Neuronal stem cell (in vitro differentiated cells): ENCODE data around the gene INAFM2.
A peak's percentile ranks its signal among the peaks of the same experiment; 100 is the strongest.

ENCODE experiments used
- DNase-seq: peaks from one replicate; pipeline ENCODE4 v3.0.0-alpha.2; 2013; ENCODE audit warnings: low spot score
- H2AFZ ChIP-seq: one replicate; pipeline ENCODE4 v1.6.1; 2013; ENCODE audit warnings: mild to moderate bottlenecking, low read length, inconsistent platforms
- H2AK5ac ChIP-seq: 2 replicates; pipeline ENCODE4 v1.6.1; 2013; ENCODE audit warnings: low read depth, mild to moderate bottlenecking, inconsistent platforms, low read length, moderate library complexity, mixed read lengths
- H2BK120ac ChIP-seq: 2 replicates; pipeline ENCODE4 v1.6.1; 2013; ENCODE audit warnings: low read depth, mild to moderate bottlenecking, inconsistent platforms, low read length, moderate library complexity, mixed read lengths
- H2BK12ac ChIP-seq: one replicate; pipeline ENCODE4 v1.6.1; 2013; ENCODE audit warnings: low read length, inconsistent platforms
- H2BK15ac ChIP-seq: 2 replicates; pipeline ENCODE4 v1.6.1; 2013; ENCODE audit warnings: mild to moderate bottlenecking, low read length, inconsistent platforms, mixed read lengths
- H2BK5ac ChIP-seq: one replicate; pipeline ENCODE4 v1.6.1; 2013; ENCODE audit warnings: inconsistent platforms, mild to moderate bottlenecking, low read length, moderate library complexity
- H3K14ac ChIP-seq: one replicate; pipeline ENCODE4 v1.6.1; 2013; ENCODE audit warnings: low read length, inconsistent platforms
- H3K18ac ChIP-seq: 2 replicates; pipeline ENCODE4 v1.6.1; 2013; ENCODE audit warnings: low read length, inconsistent platforms
- H3K23ac ChIP-seq: 2 replicates; pipeline ENCODE4 v1.6.1; 2013; ENCODE audit warnings: low read depth, mild to moderate bottlenecking, mixed read lengths, low read length, inconsistent platforms; ENCODE audit not compliant: poor library complexity
- H3K27ac ChIP-seq: replicated peaks from 3 replicates; pipeline ENCODE4 v1.5.1; 2013; ENCODE audit warnings: low read length, inconsistent platforms
- H3K27me3 ChIP-seq, 3 experiments: 2 replicates each; pipeline ENCODE4 v1.6.1; 2013; ENCODE audit warnings: low read length in 3 of 3, mild to moderate bottlenecking in 2 of 3, inconsistent platforms in 1 of 3, low read depth in 1 of 3, mixed read lengths in 1 of 3, moderate library complexity in 1 of 3; ENCODE audit not compliant: control insufficient read depth in 3 of 3, insufficient read depth in 3 of 3
- H3K36me3 ChIP-seq, 2 donors: replicated peaks in 1 of 2; 2 replicates each; pipeline ENCODE4 v1.6.1; 2013; ENCODE audit warnings: low read length in 2 of 2; ENCODE audit not compliant: control insufficient read depth in 2 of 2, insufficient read depth in 2 of 2
- H3K4ac ChIP-seq: 2 replicates; pipeline ENCODE4 v1.6.1; 2013; ENCODE audit warnings: inconsistent platforms, mild to moderate bottlenecking, low read length, moderate library complexity
- H3K4me1 ChIP-seq, 2 donors: 1 replicate in 1 of 2; 2 replicates in 1 of 2; pipeline ENCODE4 v1.6.1; 2013; ENCODE audit warnings: low read length in 2 of 2, low read depth in 1 of 2; ENCODE audit not compliant: control insufficient read depth in 2 of 2, insufficient read depth in 1 of 2
- H3K4me2 ChIP-seq: one replicate; pipeline ENCODE4 v1.6.1; 2013; ENCODE audit warnings: mild to moderate bottlenecking, low read length, inconsistent platforms; ENCODE audit not compliant: insufficient read depth, poor library complexity, severe bottlenecking
- H3K4me3 ChIP-seq, 2 donors: 2 replicates each; pipeline ENCODE4 v1.5.1; 2013; ENCODE audit warnings: low read length in 2 of 2, mild to moderate bottlenecking in 2 of 2, inconsistent platforms in 1 of 2, moderate library complexity in 1 of 2
- H3K79me1 ChIP-seq: one replicate; pipeline ENCODE4 v1.6.1; 2013; ENCODE audit warnings: low read depth, mild to moderate bottlenecking, inconsistent platforms, low read length, moderate library complexity
- H3K9ac ChIP-seq: one replicate; pipeline ENCODE4 v1.6.1; 2013; ENCODE audit warnings: mild to moderate bottlenecking, low read depth, low read length, inconsistent platforms; ENCODE audit not compliant: poor library complexity
- H3K9me3 ChIP-seq, 2 donors: replicated peaks in 1 of 2; 2 replicates each; pipeline versions ENCODE3 to v1.6.1; 2013; ENCODE audit warnings: low read length in 2 of 2, mild to moderate bottlenecking in 2 of 2, inconsistent platforms in 1 of 2, low read depth in 1 of 2, mixed read lengths in 1 of 2, moderate library complexity in 1 of 2; ENCODE audit not compliant: control insufficient read depth in 2 of 2, insufficient read depth in 1 of 2
- H4K8ac ChIP-seq: one replicate; pipeline ENCODE4 v1.6.1; 2013; ENCODE audit warnings: low read depth, mild to moderate bottlenecking, inconsistent platforms, low read length, moderate library complexity
- H4K91ac ChIP-seq: one replicate; pipeline ENCODE4 v1.6.1; 2013; ENCODE audit warnings: low read length, low read depth, mild to moderate bottlenecking, inconsistent platforms; ENCODE audit not compliant: poor library complexity
- WGBS, 2 donors: extraction: QIAGEN DNeasy Blood & Tissue Kit; methylation state at CpG; one replicate each; pipeline ENCODE4 v1.1.7; 2013; ENCODE audit warnings: missing lambda C conversion rate in 2 of 2, mixed read lengths in 1 of 2; ENCODE audit not compliant: insufficient read length in 2 of 2, insufficient replicate concordance in 1 of 2; ENCODE audit errors: extremely low coverage in 2 of 2; 5-methylcytosine and 5-hydroxymethylcytosine counted together

INAFM2 gene

DNA sequence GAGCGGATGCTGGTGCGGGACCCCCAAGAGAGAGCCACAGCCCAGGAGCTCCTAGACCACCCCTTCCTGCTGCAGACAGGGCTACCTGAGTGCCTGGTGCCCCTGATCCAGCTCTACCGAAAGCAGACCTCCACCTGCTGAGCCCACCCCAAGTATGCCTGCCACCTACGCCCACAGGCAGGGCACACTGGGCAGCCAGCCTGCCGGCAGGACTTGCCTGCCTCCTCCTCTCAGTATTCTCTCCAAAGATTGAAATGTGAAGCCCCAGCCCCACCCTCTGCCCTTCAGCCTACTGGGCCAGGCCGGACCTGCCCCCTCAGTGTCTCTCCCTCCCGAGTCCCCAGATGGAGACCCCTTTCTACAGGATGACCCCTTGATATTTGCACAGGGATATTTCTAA lies 47.5 kb upstream of the INAFM2 start:
- H2AK5ac ChIP-seq: peak overlapping the region; percentile 44
- no peak for DNase-seq
- no peak overlapping the region for H3K23ac ChIP-seq
- H2BK12ac ChIP-seq: no peak overlapping the region
- no peak overlapping the region for H3K4ac ChIP-seq
- H3K4me1 ChIP-seq: peaks cover 4 to 31% of the 10 kb centered on the region in 2 donors
- H4K8ac ChIP-seq: no peak overlapping the region
- peak overlapping the region; percentile 21 for H2AFZ ChIP-seq
- peaks cover 1% of the 10 kb centered on the region for H3K79me1 ChIP-seq
- H3K9ac ChIP-seq: no peak overlapping the region
- no peak overlapping the region for H4K91ac ChIP-seq
- no peak overlapping the region for H3K14ac ChIP-seq
- H2BK120ac ChIP-seq: no peak overlapping the region
- peaks cover 0 to 27% (median 10%) of the 10 kb centered on the region in 3 experiments for H3K27me3 ChIP-seq
- no peak overlapping the region for H3K4me3 ChIP-seq
- WGBS, 2 donors: no CpG with 5 or more reads among the region's 7 CpGs
- no peak overlapping the region for H3K18ac ChIP-seq
- H3K9me3 ChIP-seq: peaks cover 0 to 2% of the 10 kb centered on the region in 2 donors
- no peak overlapping the region for H3K27ac ChIP-seq
- H3K36me3 ChIP-seq: no peaks in the 10 kb centered on the region
- H2BK5ac ChIP-seq: no peak overlapping the region
- H2BK15ac ChIP-seq: no peak overlapping the region
- H3K4me2 ChIP-seq: no peak overlapping the region

- no peaks in the 10 kb centered on the region for H3K36me3 ChIP-seq
- no peak overlapping the region for H4K8ac ChIP-seq
- no peak overlapping the region for H4K91ac ChIP-seq
- no peak overlapping the region for H3K27ac ChIP-seq
- WGBS, 2 donors: no CpG with 5 or more reads among the region's 4 CpGs
- no peak overlapping the region for H3K9ac ChIP-seq
- H3K23ac ChIP-seq: no peak overlapping the region
- no peak overlapping the region for H2BK15ac ChIP-seq
- H3K18ac ChIP-seq: peak overlapping the region; percentile 51
- H2AK5ac ChIP-seq: peak overlapping the region; percentile 42
- H2BK12ac ChIP-seq: no peak overlapping the region
- peaks cover 0 to 36% (median 20%) of the 10 kb centered on the region in 3 experiments for H3K27me3 ChIP-seq
- peaks cover 2 to 4% of the 10 kb centered on the region in 2 donors for H3K9me3 ChIP-seq
- no peak overlapping the region for H3K4me2 ChIP-seq
- no peak overlapping the region for H3K4me3 ChIP-seq
- peaks cover 4 to 28% of the 10 kb centered on the region in 2 donors for H3K4me1 ChIP-seq
- no peak overlapping the region for H3K4ac ChIP-seq
- H2BK120ac ChIP-seq: no peak overlapping the region
- H3K14ac ChIP-seq: peak overlapping the region; percentile 79
- H2AFZ ChIP-seq: no peak overlapping the region
- no peak for DNase-seq
- H2BK5ac ChIP-seq: no peak overlapping the region
- peaks cover 1% of the 10 kb centered on the region for H3K79me1 ChIP-seq
These were observed 46.6 kb upstream of the INAFM2 start for GRCh38 chr15:40276927-40277326.

DNA sequence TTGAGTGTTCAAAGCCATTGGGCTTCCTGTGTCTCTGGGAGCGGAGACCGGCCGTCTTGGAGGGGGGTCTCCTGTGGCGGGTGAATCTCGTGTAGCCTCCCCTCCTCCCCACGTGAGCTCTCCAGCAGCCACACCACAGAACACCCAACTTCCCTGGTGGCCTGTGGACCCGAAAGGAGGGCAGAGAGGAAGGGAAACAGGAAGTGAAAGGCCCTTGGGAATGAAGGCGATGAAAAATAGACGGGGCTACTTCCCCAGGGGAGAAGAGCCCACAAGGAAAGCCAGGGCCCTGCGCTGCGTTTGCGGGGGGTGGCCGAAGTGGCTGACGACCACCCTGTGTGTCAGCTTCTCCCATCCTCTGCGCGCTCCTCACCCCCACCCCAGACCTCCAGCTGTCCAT lies 46.0 kb upstream of the INAFM2 start:
- no peak overlapping the region for H2BK15ac ChIP-seq
- peaks cover 2 to 4% of the 10 kb centered on the region in 2 donors for H3K9me3 ChIP-seq
- no peak overlapping the region for H3K4me3 ChIP-seq
- H3K4ac ChIP-seq: no peak overlapping the region
- no peak overlapping the region for H2BK5ac ChIP-seq
- peak overlapping the region; percentile 68 for H2AFZ ChIP-seq
- H4K8ac ChIP-seq: no peak overlapping the region
- peaks cover 0 to 42% (median 25%) of the 10 kb centered on the region in 3 experiments for H3K27me3 ChIP-seq
- no peak overlapping the region for H3K9ac ChIP-seq
- H3K18ac ChIP-seq: no peak overlapping the region
- peak overlapping the region; percentile 17 for H3K23ac ChIP-seq
- no peaks in the 10 kb centered on the region for H3K36me3 ChIP-seq
- WGBS, 2 donors: no CpG with 5 or more reads among the region's 16 CpGs
- no peak overlapping the region for H2AK5ac ChIP-seq
- peak overlapping the region; percentile 58 for H3K14ac ChIP-seq
- H2BK120ac ChIP-seq: no peak overlapping the region
- peaks cover 1% of the 10 kb centered on the region for H3K79me1 ChIP-seq
- H3K4me2 ChIP-seq: no peak overlapping the region
- H3K27ac ChIP-seq: no peak overlapping the region
- no peak overlapping the region for H4K91ac ChIP-seq
- DNase-seq: no peak
- no peak overlapping the region for H2BK12ac ChIP-seq
- peaks cover 4 to 28% of the 10 kb centered on the region in 2 donors for H3K4me1 ChIP-seq

DNA sequence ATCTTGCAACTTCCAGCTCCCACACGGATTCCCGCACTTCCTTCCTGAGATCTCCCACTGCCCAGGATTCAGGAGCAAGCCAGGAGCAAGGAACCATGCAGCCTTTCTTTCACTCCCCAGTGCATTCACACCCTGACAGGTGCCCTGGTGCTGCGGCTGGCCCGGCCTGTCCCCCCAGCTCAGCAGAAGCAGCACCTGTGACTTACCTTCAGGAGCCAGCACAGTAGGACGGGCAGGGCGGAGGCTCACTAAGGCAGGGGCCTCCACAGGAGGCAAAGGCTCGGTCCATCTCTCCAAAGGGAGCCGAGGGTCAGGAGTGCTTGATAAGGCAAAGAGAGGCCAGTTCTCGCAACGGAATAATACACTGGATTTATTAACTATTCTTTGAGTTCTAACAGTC lies 45.5 kb upstream of the INAFM2 start:
- Histone ChIP-seq H3K4me2 (no peak overlapping the region), H3K14ac (no peak overlapping the region), H3K4ac (no peak overlapping the region), H2BK120ac (no peak overlapping the region), H2BK15ac (no peak overlapping the region), H2AK5ac (no peak overlapping the region), H3K9ac (no peak overlapping the region), H4K8ac (no peak overlapping the region), H2BK5ac (no peak overlapping the region), H3K9me3 (peaks cover 2 to 4% of the 10 kb centered on the region in 2 donors), H3K23ac (peak overlapping the region; percentile 31), H3K36me3 (no peaks in the 10 kb centered on the region), H2AFZ (peak overlapping the region; percentile 68), H3K27me3 (peaks cover 0 to 47% (median 30%) of the 10 kb centered on the region in 3 experiments), H3K4me1 (peaks cover 4 to 28% of the 10 kb centered on the region in 2 donors), H3K18ac (no peak overlapping the region), H3K27ac (no peak overlapping the region), H2BK12ac (no peak overlapping the region), H4K91ac (no peak overlapping the region), H3K79me1 (no peaks in the 10 kb centered on the region), H3K4me3 (no peak overlapping the region)
- WGBS, 2 donors: no CpG with 5 or more reads among the region's 10 CpGs
- DNase-seq: no peak
